ENCODE results near the gene CSF2RB.

The CSF2RB gene

GRCh38 chr22:36929621-36930020 is 16.2 kb downstream of the CSF2RB start:
- DNase-seq (ENCODE audit: low read depth) = no peak

GRCh38 chr22:36930041-36930935 is 16.9 kb downstream of the CSF2RB start:
- no peak for TF ChIP-seq CTCF (IDR thresholded peaks at IDR 0.05; ENCODE audit: low read length, missing control alignments)
- DNase-seq (ENCODE audit: low read depth) = no peak
- no peak overlapping the region for H3K4me3 ChIP-seq (replicated peaks; ENCODE audit: low read depth, low read length)

More at GRCh38 chr22:36929621-36930020, 16.2 kb downstream of the CSF2RB start:
- TF ChIP-seq CTCF (IDR thresholded peaks at IDR 0.05; ENCODE audit: low read length, missing control alignments) = no peak
- H3K4me3 ChIP-seq (replicated peaks; ENCODE audit: low read depth, low read length) = no peak overlapping the region

- TF ChIP-seq CTCF (IDR thresholded peaks at IDR 0.05; ENCODE audit: low read length, missing control alignments) = no peak
- H3K4me3 ChIP-seq (replicated peaks; ENCODE audit: low read depth, low read length) = no peak overlapping the region
- no peak for DNase-seq (ENCODE audit: low read depth)
Measured at GRCh38 chr22:36931446-36931845, 18.0 kb downstream of the CSF2RB start.

- DNase-seq (ENCODE audit: low read depth) = no peak
- TF ChIP-seq CTCF (IDR thresholded peaks at IDR 0.05; ENCODE audit: low read length, missing control alignments) = no peak
- H3K4me3 ChIP-seq (replicated peaks; ENCODE audit: low read depth, low read length) = no peak overlapping the region
Measured at GRCh38 chr22:36933629-36934417, 20.4 kb downstream of the CSF2RB start.

- no peak for TF ChIP-seq CTCF (IDR thresholded peaks at IDR 0.05; ENCODE audit: low read length, missing control alignments)
- DNase-seq (ENCODE audit: low read depth) = no peak
- no peak overlapping the region for H3K4me3 ChIP-seq (replicated peaks; ENCODE audit: low read depth, low read length)
Measured at GRCh38 chr22:36934418-36935312, 21.2 kb downstream of the CSF2RB start.

- DNase-seq (ENCODE audit: low read depth) = no peak
- H3K4me3 ChIP-seq (replicated peaks; ENCODE audit: low read depth, low read length) = no peak overlapping the region
- TF ChIP-seq CTCF (IDR thresholded peaks at IDR 0.05; ENCODE audit: low read length, missing control alignments) = no peak
Measured at GRCh38 chr22:36935313-36935610, 21.8 kb downstream of the CSF2RB start.

Measured in fibroblast of pulmonary artery (primary cell).